ENCODE data around the gene SORBS2. TPM values are rescaled to one million over a fixed set of nuclear protein-coding genes. Genes with fewer than 3 reads are reported as not detected.

The SORBS2 gene
- polyA plus RNA-seq, 1 donor from 2014 or later: 46.0 TPM

GRCh38 chr4:185570727-185571126 lies 241.3 kb downstream of the SORBS2 start:
- Histone ChIP-seq H3K4me2 (ENCODE audit: low read length) (no peak overlapping the region), H4K20me1 (ENCODE audit: insufficient read depth) (no peaks in the 10 kb centered on the region), H3K9me3 (ENCODE audit: low read length) (no peaks in the 10 kb centered on the region), H3K4me3 (ENCODE audit: low read length) (no peak overlapping the region), H3K9me2 (ENCODE audit: insufficient read depth, low read length) (no peaks in the 10 kb centered on the region), H3K27ac (ENCODE audit: low read length) (no peak overlapping the region), H3K27me3 (ENCODE audit: insufficient read depth, low read depth, low read length) (no peaks in the 10 kb centered on the region), H3F3A (ENCODE audit: insufficient read depth, low read length, poor library complexity, severe bottlenecking) (no peaks in the 10 kb centered on the region), H3K79me2 (replicated peaks; ENCODE audit: insufficient read depth, low read length) (no peaks in the 10 kb centered on the region), H3K36me3 (ENCODE audit: insufficient read depth, low read length) (no peaks in the 10 kb centered on the region), H3K9ac (ENCODE audit: low read length) (no peak overlapping the region), H2AFZ (ENCODE audit: low read depth, low read length) (no peak overlapping the region)
- TF ChIP-seq MXI1 (conservative IDR thresholded peaks at IDR 0.05; ENCODE audit: poor library complexity, severe bottlenecking) (no peak), EP300 (conservative IDR thresholded peaks at IDR 0.05; ENCODE audit: poor library complexity, severe bottlenecking) (no peak), RAD21 (conservative IDR thresholded peaks at IDR 0.05) (no peak), SMC3 (conservative IDR thresholded peaks at IDR 0.05; ENCODE audit: poor library complexity) (no peak), POLR2AphosphoS5 (IDR thresholded peaks at IDR 0.05) (no peak), EZH2 (IDR thresholded peaks at IDR 0.05; ENCODE audit: borderline replicate concordance, insufficient read depth, low read length, poor library complexity, severe bottlenecking) (no peak), CTCF (IDR thresholded peaks at IDR 0.05; ENCODE audit: poor library complexity, severe bottlenecking) (no peak), TAF1 (IDR thresholded peaks at IDR 0.05; ENCODE audit: low read depth) (no peak), REST (IDR thresholded peaks at IDR 0.05; ENCODE audit: borderline replicate concordance) (no peak)

GRCh38 chr4:185567381-185568376 lies 244.3 kb downstream of the SORBS2 start:
- TF ChIP-seq RAD21 (conservative IDR thresholded peaks at IDR 0.05): no peak
- no peak for TF ChIP-seq REST (IDR thresholded peaks at IDR 0.05; ENCODE audit: borderline replicate concordance)
- TF ChIP-seq EZH2 (IDR thresholded peaks at IDR 0.05; ENCODE audit: borderline replicate concordance, insufficient read depth, low read length, poor library complexity, severe bottlenecking): no peak
- no peak for TF ChIP-seq TAF1 (IDR thresholded peaks at IDR 0.05; ENCODE audit: low read depth)
- TF ChIP-seq SMC3 (conservative IDR thresholded peaks at IDR 0.05; ENCODE audit: poor library complexity): no peak
- TF ChIP-seq EP300 (conservative IDR thresholded peaks at IDR 0.05; ENCODE audit: poor library complexity, severe bottlenecking): no peak
- no peak for TF ChIP-seq CTCF (IDR thresholded peaks at IDR 0.05; ENCODE audit: poor library complexity, severe bottlenecking)
- no peak for TF ChIP-seq MXI1 (conservative IDR thresholded peaks at IDR 0.05; ENCODE audit: poor library complexity, severe bottlenecking)
- TF ChIP-seq POLR2AphosphoS5 (IDR thresholded peaks at IDR 0.05): no peak
- H3K27me3 ChIP-seq (ENCODE audit: insufficient read depth, low read depth, low read length): no peaks in the 10 kb centered on the region
- H3F3A ChIP-seq (ENCODE audit: insufficient read depth, low read length, poor library complexity, severe bottlenecking): no peaks in the 10 kb centered on the region
- H3K9me3 ChIP-seq (ENCODE audit: low read length): peaks cover 2% of the 10 kb centered on the region
- no peak overlapping the region for H3K9ac ChIP-seq (ENCODE audit: low read length)
- H3K79me2 ChIP-seq (replicated peaks; ENCODE audit: insufficient read depth, low read length): no peaks in the 10 kb centered on the region
- H3K9me2 ChIP-seq (ENCODE audit: insufficient read depth, low read length): no peaks in the 10 kb centered on the region
- no peak overlapping the region for H3K4me3 ChIP-seq (ENCODE audit: low read length)
- no peak overlapping the region for H3K27ac ChIP-seq (ENCODE audit: low read length)
- no peak overlapping the region for H3K4me2 ChIP-seq (ENCODE audit: low read length)
- no peaks in the 10 kb centered on the region for H4K20me1 ChIP-seq (ENCODE audit: insufficient read depth)
- H2AFZ ChIP-seq (ENCODE audit: low read depth, low read length): no peak overlapping the region
- H3K36me3 ChIP-seq (ENCODE audit: insufficient read depth, low read length): no peaks in the 10 kb centered on the region
